GM19025 (cell line): ENCODE data around the gene LPP.

Experiments used
- ATAC-seq: cut with Tn5 transposase; IDR thresholded peaks from one replicate; pipeline ENCODE4 v1.9.1; 2021; ENCODE audit warnings: mild to moderate bottlenecking, low read depth, moderate library complexity; ENCODE audit not compliant: unreplicated experiment

The LPP gene

DNA sequence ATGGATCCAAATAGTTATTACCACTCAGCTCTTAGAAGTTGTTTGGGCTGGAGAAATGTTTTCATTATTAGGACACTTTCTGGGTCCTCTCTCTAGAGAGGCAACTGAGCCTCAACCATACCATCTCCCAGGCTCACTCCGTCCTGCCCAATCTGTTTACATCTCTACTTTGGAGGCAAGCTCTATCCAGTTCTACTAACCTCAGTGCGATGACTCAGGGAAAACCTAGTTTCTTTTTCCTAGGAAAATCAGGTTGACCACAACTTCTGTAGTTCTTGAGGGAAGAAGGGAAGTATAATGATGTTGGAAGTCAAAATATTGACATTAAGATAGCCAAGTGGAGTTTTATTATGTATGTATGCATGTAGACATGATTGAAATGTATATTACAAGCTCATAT lies 40.4 kb downstream of the LPP start:
- no peak for ATAC-seq

- ATAC-seq: no peak
Observed at GRCh38 chr3:188196232-188196990, 42.5 kb downstream of the LPP start.

- ATAC-seq: peak; percentile 70
Observed at GRCh38 chr3:188197388-188197847, 43.5 kb downstream of the LPP start.

DNA sequence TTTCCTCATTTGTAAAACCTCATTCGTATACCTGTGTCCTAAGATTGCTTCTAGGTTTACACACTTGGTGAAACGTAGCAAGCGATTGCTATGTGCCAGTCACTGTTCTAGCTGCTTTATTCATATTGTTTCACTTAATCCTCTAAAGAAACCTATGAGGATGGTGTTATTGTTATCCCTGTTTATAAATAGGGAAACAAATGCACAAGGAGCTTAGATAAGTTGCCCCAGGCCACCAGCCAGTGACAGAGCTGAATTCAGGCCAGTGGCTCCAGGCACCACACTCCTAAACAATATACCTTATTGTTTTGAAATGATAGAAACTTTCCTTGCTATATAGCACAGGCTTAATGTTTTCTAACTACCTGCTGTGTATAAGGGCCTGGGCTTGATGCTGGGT lies 44.0 kb downstream of the LPP start:
- no peak for ATAC-seq

DNA sequence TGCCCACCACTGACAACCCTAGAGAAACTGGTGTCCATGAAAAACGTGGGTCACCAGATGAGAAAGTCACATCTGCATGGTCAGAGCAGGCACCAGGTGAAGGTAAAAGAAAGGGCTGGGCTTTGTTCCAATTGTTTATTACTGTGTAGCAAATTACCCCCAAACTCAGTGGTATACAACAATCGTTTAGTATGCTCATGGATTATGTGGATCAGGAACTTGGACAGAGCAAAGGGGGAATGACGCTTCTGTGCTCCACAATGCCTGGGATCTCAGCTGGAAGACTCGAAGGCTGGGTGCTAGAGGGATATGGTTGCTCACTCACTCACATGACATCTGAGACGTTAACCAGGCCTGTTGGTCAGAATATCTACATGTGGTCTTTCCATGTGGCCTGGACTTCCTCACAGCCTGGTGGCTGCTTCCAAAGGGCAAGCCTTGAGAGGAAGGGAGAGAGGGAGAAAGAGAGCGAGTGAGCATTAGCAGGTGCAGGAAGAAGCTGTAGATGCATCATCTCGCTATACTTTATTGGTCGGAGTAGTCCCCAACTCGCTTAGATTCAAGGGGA lies 44.9 kb downstream of the LPP start:
- ATAC-seq: no peak

DNA sequence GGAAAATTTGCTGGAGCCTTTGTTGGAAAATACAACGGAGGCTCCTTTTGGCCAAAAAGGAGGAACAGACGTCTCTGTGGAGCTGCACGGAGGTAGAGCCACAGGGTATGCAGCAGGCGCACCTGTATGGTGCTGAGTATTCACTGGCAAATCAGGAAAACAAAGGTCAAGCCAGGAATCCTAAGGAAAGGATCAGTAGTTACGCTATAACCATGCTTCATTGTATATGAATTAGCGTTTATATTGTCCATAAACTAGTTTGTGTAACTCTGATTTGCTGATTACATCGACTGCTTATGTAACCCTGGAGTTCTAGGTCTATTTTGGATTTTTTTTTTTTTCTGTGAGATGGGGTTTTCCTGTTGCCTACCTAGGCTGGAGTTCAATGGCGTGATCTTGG lies 45.4 kb downstream of the LPP start:
- ATAC-seq: no peak

GRCh38 chr3:188200481-188200880 lies 46.5 kb downstream of the LPP start:
- ATAC-seq: no peak

DNA sequence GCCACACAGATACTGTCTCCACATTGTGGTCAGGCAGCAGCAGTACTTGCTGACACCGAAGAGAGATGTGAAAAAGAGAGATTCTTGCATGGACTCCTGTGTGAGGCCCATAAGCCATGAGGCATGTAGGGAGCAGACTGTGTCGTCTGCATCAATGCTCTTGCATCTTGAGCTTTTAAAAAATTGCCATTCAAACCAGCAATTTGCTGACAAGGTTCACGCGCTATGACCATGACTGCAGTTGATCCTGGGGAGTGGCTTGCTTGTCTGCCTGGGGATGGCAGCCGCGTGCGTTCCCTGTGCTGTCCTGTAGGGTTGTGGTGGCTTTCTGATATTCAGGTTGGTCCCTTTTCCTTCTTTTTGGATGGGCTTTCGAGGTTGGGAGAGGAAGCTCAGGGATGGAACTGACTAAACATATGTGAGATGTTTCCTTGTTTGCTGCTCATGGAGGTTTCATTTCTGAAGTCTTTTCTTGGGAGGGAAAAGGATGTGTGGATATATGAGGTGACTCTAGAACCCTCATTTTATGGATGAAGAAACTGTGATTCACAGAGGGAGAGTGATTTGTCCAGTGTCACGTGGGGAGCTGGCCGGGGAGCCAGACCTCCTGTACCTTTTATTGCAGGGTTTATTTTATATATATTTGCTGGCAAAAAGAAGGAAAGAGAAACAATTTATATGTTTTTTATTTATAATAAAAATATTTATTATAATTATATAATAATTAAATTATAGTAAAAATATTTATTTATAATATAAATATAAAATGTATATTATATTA lies 48.6 kb downstream of the LPP start:
- ATAC-seq: no peak

DNA sequence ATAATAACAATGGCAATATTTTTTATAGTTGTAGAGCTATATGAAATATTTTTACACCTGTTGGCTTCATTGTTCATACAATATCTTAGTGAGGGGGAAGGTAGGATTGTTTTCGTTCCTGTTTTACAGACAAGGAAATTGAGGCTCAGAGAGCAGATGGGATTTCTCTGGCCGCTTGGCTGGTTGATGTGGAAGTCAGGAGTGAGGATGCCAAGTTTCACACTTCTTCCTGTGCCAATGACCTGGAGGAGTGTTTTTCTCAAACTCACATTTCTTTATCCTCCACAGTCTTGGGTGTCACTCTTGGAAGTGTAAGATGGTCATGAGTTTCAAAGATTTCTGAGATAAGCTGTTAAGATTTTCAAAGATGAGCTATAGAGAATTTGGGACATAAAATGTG lies 50.6 kb downstream of the LPP start:
- no peak for ATAC-seq

DNA sequence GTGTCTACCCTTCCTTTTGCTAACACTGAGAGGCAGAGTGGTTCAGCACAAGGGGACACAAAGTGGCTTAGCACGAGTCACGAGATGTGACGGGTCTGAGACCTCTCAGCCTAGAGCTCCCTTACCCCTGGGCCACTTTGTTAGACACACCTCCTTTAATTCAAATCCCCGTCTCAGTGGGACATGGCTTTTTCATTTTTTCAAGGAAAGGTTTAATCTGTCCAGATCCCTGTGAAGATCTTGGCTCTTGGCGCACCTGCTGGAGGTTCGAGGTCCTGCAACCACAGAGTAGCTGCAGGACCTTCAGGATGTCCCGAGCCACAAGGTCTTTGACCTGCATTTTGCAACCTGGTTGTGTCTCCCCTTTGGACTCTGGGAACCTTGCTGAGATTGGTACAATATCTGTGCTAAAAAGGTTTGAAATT lies 52.0 kb downstream of the LPP start:
- ATAC-seq: no peak

DNA sequence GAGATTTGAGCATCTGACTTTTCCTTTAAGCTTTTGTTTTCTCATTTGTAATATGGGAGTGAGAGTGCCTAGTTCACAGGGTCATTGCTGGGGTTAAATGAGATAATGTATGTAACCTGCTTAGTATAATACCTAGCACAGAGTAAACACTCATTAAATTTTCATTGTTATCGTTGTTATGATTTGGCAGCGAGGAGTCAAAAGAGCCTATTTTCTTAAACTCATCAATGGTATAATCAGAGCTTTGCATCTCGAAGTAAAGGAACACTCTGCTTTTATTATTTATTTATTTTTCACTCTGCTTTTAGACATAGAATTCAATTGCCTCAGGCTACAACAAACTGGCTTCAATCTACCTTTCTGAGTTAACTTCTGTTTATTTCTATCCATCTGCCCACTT lies 52.8 kb downstream of the LPP start:
- no peak for ATAC-seq

DNA sequence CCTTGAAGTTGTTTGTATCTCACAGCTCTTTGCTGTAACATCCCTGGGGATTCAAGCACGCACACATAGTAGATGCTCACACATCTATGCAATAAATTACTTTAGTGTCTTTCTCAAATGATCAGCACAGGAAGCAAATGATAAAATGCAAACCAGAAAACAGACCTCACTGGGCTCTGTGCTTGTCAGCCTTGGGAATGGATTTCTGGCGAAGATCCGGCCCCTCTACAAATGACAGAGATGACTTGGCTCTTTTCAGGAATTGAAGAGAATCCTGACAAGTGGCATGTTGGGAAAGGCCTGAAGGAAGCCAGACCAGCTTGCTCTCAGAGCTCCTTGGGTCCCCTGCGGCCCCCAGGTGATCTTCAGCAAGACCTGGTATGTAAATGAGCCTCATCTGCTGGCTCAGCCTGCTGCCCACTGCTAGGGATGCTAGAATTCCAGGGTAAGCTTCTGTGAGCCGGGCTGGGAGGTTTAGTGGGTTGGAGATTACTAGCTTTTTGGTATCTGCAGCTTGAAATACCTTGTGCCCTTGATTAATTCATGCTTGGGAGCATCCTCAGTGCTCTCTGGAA lies 54.1 kb downstream of the LPP start:
- ATAC-seq: no peak

DNA sequence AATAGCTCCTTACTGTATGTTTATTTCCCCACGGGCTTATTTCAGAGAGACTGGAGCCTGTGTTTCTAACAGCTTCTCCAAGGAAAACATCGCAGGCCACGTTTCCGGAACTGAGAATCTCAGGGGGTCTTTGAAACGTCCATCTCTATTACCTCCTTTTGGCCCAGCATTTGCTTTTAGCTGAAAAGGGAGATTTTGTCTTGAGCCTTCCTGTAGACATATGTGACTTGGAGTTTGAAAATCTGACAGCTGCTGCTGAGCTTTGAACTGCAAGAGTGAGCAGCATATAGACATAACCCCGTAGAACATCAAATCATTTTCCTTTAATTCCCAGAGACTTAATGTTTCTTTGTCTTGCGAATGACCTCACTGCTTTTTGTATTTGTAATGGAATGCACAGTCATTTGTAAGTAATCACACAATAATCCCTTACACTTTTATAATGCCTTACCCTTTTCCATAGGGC lies 54.6 kb downstream of the LPP start:
- no peak for ATAC-seq

DNA sequence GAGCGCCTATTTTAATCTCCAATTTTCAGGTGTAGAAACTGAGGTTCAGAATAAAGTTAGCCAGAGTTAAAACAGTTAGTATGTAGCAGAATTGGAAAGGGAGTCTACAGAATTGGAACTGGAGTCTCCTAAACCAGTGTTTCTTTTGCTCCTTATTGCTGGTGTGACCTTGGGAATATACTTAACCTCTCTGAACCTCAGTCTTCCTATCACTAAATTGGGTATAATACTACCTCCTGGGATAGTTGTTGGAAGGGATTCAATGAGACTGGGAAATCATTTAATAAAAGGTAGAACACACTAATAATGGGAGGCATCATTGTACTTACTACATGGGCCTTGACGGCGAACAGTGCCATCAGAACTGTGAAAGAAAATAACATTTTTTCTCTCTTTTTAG lies 55.1 kb downstream of the LPP start:
- no peak for ATAC-seq

GRCh38 chr3:188209740-188210139 lies 55.8 kb downstream of the LPP start:
- ATAC-seq: no peak

DNA sequence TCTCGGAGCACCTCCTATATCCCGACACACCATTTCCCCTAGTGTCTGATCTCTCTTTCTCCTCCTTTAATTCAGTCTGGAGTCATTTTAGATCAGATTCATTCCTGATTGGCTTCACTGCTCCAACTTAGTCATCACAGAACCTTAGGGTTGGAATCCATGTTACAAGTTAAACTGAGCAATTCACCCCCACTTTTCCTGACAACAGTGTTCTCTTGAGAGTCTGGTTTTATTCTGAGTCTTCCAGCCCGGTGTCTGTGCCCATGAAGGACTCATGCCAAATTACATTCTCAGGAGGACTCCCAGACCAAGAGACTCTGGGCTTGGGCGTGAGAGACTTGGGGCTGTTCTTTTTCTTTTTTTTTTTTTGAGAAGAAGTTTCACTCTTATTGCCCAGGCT lies 57.5 kb downstream of the LPP start:
- ATAC-seq: no peak

DNA sequence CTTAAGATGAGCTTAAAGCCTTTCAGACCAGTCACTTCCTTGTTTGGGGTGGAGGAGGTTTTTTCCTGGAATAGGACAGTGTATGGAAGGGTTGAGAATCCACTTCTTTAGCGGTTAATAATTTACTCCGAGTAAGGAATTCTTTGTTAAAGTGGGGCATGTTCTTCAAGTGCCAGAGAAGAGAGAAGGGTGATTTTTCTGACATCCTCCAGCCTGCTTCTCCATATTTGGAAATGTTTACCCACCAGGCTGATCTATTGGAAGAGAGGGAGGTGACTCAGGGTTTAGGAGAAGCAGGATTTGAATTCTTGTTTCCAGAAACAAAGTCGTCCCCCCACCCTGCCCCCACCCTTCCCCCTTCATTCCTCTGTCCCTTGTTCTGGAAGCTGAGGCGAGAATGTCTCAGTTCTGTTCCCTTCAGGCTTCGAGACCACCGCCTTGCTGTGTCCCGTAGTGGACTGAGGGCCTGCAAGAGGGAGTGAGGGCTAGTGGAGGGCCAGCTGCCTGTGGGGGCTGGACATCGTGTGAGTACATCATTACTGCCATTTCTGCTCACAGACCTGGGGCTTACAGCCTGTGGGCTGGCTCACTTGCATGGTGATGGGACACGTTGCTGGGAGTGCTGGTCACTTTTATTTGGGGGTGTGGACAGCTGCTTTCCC lies 58.5 kb downstream of the LPP start:
- no peak for ATAC-seq

- no peak for ATAC-seq
Observed at GRCh38 chr3:188214442-188214841, 60.5 kb downstream of the LPP start.

- no peak for ATAC-seq
Observed at GRCh38 chr3:188215129-188215528, 61.2 kb downstream of the LPP start.

DNA sequence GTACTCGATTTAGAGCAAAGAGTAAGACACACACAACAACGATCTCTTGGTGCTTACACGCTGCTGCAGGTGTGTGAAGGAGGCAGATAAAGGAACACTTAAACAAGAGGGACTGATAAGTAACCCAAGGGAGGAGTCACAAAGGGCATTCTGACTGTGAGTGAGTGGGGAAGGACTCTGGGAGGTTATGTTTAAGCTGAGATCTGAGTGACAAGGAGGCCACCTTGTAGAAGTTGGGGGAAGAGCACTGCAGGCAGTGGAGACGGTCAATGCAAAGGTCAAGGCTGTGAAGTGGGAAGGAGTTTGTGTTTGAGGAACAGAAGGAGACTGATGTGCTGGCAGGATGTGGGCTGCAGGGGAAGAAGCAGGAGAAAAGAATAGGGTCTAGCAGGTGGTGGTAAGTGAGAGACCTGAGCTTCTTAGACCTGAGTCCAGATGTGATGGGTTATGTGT lies 63.1 kb downstream of the LPP start:
- no peak for ATAC-seq

DNA sequence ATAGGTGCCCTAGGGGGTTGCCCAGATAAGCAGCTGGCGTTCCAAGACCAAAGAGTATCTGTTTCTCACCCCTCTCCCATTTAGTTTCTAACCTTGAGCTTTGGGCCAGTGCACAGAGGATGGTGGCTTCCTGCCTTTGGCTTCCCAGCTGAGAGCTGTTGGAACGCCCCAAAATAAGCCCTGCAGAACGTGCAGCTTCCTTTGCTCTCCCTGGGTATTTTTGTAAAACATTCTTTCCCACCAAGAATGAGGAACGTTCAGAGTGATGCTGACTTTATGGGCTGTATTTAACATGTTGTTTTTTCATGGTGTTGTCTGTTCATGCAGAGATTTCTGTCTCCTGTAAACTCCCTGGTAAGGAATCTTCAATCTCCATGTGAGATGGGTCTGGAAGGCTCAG lies 63.8 kb downstream of the LPP start:
- ATAC-seq: no peak
